Effector CD8-positive, alpha-beta T cell (primary cell): ENCODE results near the gene GREB1.

Experiments used
- DNase-seq: peaks from one replicate; lab custom pipeline; 2025; lab: John Stamatoyannopoulos, UW

GREB1 gene

DNA sequence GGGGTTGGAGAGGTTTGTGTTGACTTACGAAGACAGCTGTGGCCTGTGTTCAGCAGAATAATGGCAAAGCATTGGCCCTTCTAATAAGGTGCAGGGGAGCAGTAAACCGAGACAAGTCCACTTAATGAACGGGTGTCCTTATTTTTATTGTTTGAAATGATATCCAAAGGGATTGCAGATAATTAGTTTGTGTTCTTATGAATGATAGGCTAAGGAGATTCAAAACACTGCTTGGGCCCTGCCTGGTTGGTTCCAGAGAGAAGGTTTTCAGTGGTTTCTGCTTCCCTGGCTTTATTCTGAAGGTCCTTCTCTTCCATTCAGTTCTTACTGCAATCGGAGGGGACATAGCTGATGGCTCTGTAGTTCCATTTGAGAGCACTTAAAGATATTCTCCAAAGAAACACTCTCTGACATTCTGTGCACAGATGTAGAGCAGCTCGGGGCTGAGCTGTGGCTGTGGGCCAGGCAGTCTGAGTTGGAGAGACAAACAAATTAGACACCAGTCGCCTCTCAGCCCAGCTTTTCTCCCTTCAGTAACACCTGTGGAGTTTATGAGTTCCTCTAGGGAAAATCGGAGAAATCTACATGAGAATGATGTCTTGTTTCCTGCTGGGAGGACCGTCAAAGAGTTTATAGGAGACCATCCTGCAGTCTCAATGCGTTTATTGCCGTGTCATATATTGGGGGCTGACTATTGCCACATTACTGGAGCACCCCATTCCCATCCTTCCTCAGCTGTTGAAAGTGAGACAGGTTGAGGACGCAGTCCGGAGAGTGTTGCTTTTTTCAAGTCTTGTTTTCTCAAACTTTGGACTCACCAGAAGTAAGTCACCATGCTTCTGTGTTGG is 6.5 kb downstream of the GREB1 start:
- DNase-seq: no peak

DNA sequence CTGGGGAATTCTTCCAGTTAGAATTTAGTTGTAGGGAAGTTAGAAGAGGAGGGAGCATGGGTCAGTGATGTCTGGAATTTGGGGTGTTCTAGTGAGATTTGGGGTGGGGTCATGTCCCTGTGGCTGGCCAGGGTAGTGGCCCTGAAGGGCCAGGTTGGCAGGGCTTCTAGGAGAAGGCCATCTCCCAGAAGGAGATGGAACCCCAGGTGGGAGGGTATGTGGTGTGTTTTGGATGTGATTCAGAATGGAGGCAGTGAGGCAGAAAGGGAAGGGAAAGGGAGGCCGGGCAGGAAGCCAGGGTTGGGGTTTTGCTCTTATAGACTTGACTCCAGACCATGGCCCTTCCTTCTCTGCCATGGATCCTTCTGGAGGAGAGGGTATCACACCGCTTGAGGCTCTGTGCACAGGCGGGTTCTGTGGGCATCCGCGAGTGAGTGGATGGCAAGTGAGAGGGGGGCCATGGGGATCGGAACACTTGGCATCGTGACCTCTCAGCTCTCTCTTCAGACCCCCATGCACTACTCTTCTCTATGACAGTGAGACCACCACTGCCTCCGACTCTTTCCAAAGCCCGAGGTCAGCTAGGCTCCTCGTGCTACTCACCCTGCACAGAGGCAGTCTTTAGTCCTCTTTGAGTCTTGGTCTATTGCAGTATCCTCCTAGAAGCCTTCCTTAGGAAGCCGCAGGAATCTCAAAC is 7.3 kb downstream of the GREB1 start:
- DNase-seq: no peak

DNA sequence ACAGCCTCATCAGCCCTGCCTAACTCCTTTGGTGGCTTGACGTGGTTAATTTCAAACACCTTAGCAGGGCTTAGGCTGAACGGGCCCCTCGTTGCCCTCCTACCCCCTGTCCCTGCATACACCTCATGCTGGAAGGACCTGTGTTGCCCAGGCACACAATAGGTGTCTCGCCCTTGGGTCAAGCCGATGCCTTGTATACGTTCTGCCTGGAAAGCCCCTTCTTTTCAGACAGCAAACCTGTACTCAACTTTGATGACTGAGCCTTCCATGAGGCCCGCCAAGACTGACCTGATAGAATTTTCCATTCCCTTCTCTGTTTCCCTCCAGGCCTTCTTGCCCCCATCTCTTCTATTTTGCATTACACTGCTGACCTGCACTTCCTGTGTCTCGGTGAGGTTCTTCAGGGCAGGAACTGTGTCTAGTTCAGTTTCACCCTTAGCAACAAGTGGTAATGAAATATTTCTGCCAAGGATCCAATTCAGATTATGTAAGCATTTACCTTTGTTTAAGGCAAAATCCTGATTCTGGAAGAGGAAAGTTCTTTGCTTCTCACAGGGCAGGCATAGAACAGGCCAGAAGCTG is 7.9 kb downstream of the GREB1 start:
- DNase-seq: no peak

DNA sequence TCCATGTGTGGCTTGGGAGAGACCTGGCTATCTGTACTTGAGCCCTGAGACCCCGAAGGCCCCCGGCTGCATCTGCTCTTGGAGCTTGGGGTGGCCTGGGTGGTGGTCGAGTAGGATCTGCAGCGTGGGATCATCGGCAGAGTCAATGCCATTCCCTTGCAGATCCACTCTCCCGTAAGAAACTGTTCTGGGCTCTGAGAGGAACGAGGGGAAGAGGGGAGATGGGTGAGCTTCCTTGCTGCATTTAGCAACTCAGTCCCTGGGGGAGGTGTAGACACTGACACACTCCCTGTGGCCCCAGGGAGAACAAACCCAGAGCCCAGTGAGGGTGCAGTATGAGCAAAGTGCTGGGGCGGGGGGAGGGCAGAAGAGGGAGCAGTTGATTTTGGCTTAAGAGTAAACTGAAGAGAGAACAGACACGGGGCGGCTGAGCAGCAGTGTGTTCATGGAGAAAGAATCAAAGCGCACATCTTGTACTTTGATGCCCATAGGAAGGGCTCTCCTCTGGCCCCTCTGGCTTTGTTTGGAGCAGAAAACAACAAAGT is 8.5 kb downstream of the GREB1 start:
- no peak for DNase-seq

DNA sequence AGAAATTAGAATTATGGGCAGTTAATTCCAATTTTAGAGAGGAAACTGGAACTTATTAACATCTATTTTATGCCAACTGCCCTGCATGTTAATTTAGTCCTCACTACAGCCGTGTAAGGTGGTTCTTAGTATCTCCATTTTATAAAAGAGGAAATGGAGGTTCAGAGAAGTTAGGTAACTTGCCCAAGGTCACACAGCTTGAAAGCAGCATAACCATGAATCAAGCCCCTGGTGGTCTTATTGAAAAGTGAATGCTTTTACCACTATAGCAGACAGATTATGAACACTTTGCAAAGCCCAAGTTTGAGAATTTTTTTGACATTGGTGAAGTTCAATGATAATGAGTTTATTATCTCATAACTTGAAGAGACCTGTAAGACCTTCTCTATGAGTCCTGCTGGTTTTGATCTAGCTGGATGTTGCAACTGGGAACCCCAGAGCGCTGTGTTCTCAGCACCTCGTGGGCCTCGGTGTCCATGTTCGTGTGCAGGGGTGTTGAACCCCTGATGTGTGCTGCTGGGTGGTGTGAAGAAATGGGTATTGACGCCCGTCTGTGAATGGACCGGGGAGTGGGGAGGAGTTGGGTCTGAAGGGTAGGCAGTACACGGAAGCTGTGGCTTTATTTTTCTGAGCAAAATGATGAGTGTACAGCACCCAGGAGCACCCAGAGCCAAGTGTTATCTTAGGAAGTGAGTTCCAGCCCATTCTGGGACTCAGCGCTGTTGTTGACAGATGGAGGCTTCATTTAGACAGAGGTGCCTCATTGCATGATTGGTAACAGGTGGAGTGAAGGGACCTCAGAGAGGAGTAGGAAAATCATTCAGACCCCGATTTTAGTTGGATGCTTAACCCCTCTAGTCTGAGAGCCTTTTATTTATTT is 9.7 kb downstream of the GREB1 start:
- no peak for DNase-seq

DNA sequence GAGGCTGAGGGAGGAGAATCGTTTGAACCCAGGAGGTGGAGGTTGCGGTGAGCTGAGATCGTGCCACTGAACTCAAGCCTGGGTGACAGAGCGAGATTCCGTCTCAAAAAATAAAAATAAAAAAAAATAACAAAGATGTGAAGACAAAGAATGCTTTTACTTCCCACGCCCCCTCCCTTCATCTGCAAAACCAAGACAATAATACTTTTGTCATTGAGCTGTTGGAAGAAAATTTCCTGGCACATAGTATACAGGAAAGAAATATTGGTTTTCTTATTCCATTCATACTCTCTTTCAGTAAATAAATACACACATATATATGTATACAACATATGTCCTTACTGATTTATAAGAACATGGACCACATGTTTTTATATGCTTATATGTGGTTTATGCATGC is 12.2 kb downstream of the GREB1 start:
- DNase-seq: no peak

DNA sequence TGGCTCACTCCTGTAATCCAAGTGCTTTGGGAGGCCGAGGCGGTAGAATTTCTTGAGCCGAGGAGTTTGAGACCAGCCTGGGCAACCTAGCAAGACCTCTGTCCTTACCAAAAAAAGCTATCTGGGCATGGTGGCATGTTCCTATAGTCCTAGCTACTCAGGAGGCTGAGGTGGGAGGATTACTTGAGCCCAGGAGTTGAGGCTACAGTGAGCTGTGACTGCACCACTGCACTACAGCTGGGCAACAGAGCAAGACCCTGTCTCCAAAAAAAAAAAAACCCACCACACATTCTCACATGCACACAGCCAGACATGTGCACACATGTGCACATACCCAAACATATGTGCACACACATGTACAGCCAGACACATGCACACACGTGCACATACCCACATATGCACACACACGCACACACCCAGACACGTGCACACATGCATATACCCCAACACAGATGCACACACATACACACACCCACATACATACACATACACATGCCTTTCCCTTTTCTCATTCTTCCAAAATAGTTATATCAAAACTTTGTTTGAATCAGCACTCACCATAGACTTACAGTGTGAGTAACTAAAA is 14.2 kb downstream of the GREB1 start:
- no peak for DNase-seq

DNA sequence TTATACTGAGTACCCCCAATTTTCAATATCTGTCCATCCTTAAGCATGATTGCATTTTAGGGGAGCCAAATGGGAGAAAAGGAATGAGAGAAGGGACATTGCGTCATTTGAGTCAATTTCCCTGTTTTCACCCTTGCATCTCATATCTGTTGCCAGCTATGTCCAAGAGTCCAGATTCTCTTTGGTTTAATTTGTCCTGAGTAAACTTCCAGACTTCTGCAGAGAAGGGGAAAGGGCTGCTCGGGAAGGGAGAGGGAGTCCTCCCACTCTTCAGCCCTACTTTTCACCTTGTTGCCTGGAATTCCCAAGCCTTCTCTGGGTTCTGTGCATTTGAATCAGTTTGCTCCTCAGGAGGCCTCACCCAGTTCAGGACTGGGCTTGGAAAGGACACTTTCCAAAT is 16.5 kb downstream of the GREB1 start:
- no peak for DNase-seq

DNA sequence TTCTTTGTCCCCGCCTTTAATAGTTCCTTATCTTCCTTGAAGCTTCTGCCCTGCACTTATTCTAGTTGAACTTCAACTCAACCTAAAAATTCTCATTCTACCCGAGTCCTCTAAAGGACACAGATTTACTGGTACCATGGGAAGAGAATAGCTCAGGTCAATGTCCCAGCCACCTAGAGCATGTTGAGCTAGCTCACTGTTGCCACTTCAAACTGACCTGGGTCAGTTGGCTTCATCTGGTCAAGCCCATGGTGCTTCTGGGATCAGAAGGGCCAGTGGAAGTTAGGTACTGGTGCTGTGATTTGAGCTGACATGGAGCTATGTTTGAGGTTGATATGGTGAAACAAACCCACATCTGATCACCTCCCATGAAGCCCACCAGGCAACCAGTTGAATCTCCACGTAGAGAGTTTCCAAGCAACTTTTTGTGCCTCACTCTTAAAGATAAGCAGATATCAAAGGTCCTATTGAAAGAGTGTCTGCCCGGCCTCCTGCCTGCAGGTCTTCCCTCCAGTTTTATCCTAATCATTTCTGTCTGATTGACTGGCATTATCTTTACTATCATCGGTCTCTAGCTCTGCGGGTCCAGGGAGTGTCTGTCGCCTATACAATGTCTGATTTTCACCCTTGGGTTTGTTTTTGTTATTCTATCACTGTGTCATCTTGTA is 17.2 kb downstream of the GREB1 start:
- no peak for DNase-seq

DNA sequence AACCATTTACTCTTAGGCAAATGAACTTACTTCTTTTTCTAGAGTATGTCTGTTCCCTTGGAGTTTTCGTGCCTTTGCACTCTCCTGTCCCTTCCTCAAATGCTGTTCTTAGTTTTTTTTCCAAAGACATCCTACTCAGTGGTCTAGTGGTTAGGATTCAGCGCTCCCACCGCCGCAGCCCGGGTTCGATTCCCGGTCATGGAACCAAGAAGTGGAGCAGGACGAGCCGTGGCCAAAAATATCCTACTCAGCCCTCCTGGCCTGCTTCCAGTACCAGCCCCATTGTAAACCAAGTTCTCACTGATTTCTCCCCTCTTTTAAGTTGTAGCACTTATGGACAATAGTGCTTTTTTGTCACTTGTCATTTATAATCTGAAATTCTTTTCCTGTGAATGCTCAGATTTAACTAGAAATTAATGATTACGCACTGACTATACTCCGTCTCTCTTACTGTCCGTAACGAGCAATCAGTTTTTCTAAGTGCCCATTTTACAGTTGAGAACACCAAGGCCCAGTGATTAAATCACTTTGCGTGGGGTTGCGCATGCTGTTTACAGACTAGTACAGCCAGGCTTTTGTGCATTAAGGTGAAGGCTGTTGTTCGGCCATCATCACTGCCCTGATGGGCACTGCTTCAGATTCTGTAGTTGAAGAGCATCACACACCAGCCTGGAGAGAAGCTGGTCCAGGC is 17.9 kb downstream of the GREB1 start:
- DNase-seq: no peak

DNA sequence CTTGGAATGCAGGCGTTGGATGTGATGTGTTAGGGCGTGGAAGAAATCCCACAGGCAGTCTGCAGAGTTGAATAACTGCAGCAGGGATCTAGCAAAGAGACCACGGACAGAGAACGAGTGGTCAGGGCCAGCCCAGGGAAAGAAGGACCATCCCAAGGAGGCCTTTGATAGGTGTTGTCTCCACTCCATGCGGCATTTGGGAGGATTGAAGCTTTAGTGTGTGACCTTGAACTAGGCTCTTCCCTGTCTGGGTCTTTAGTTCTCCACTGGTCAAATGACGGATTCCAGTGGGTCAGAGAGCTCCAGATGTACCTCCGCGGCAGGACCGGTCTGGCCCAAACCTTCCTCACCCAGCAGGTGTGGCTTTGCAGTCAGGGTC is 18.4 kb downstream of the GREB1 start:
- DNase-seq: no peak

DNA sequence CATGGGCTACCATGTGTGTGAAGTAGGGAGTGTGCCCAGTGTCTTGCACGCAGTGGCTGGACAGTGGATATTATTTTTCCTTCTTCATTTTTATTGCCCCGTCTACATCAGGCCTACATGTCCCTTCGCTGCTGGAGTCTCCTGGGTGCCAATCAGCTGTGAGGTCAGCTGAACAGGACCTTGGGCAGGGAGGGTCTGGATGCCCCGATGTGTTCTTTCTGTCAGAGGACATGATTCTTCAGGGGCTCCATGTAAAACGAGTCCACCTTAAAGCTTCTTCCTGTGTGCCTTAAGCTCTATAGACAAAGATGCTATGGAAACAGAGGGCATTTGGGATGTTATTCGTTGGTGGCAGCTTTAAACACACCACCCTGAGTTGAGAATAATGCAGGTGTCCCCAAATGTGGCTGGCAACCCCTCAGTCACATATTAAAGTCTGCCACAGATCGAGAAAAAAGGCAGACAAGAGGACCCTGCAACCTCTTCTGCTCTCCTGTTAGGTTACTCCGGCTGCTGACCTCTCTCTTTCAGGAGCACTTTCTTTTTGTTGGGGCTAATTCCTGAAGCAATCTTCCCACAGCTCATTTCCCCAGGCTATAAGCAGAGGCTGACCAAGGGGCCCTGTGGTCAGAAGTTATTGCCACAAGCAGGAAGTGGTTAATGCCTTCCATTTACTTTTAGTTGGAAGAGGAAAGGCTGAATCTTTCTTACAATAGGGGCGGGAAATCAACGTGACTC is 20.0 kb downstream of the GREB1 start:
- no peak for DNase-seq

DNA sequence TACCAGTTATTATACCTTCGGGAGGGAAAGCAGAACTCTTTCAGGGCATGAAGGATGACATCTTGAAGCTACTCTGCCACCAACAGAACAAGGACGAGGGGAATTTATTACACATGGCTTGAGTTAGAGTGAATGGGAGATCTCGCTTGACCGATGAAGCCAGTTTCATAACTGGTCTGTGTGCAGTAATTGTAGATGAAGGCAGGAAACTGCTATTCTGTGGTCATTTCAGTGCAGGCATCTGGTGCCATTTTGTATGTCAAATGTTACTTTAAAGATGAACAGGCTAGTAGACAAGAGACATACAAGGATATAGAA is 20.5 kb downstream of the GREB1 start:
- no peak for DNase-seq

DNA sequence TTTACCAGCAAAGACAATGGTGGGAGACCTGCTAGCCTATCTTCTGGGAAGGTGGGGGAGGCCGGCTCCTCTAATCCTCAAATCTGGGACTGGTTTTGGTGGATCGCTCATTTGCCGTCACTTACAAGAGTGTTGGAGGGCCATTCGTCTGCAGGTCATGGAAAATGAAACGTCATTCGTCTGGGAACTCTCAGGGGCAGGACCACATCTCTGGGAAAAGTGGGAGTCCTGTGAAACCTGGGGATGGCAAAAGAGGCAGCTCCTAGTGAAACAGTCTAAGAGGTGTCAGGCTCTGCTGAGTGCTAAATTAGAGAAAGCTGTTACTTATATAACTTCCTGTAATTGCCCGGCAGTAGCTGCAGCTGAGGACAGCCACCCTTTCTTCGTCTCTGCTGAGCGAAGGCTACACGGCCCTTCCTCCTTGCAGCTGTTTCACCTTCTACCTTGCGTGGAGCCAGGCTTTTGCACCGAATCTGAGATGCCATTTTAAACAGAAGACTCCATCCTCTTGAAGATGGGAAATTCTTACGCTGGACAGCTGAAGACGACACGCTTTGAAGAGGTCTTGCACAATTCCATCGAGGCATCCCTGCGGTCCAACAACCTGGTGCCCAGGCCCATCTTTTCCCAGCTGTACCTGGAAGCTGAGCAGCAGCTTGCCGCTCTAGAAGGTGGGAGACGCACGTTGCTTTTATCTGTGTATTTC is 22.4 kb downstream of the GREB1 start:
- no peak for DNase-seq

DNA sequence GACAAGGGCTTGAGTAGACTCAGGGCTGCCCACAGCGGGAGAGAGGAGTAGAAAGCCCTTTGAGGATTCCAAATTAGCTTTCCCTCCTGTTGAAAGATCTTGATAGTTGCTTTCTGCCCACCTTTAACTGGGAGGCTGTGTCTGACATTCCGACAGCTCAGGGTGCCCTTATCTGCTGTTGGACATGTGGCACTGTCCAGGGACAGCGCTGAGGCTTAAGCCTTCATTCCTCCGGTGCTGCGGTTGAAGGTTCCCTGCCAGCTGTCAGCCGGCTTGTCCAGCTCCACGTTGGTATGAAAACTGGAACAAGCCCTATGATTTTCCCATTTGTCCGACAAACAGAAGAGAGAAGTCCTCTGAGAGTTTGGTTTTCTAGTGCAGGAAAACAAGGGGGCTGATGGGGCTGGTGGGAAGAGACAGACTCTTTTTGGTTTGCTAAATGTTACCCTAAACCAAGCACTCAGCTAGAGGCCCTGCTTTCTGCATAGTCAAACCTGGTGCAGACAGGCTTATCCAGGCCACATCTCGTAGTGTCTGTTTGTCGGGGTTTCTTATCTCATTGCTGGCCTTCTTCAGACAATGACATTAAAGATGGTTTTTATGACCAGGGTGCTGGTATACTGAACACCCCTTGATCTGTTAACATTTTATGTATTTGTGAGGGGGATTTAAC is 24.5 kb downstream of the GREB1 start:
- DNase-seq: no peak

DNA sequence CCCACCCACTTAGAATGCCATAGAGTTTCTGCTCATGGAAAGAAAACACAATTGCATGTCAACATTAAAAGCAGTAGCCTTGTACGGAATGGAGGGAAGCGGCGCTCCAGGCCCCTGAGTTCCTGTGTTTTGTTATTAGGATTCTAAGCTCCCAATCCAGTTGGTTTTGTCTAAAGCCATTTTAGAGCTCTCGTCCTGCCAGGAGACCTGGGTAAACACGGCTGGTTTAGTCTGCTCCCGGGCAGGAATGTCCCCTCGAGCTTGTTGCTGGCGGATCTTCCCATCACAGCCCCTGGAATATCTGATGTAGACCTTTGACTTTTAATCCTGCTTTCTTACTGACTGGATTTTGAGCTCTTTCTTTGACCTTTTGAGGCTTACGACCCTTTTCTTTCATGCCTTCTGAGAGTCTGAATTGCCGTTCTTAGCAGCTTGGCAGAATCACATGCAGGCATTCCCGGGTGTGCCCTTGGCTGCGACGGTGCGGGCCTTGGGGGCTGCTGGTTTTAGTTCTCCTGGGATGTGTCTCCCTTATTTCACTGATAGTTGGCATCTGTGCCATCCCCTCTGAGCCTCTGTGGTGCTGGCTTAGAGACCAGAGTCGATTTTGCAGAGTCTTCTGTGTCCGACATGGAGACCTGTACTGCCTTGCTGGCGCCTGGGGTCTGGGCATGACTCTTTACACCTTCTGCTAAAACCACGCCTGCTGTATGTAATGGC is 25.4 kb downstream of the GREB1 start:
- DNase-seq: no peak

DNA sequence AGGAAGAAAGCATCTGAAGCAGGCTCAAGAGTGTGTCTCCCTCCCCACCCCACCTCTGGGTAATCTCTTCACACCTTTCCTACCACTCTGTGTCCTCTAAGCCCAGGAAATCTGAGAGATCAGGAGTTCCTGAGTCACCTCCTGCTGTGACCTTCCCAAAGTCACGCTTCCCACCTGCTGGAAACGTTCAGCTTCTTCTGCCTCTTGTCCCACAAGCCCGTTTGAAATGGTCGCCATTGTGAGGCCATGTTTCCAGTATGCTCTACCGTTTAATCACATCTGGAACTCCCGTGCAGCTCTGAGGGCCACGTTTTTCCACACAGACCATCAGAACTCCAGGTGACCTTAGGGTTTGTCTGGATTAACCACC is 25.9 kb downstream of the GREB1 start:
- no peak for DNase-seq

DNA sequence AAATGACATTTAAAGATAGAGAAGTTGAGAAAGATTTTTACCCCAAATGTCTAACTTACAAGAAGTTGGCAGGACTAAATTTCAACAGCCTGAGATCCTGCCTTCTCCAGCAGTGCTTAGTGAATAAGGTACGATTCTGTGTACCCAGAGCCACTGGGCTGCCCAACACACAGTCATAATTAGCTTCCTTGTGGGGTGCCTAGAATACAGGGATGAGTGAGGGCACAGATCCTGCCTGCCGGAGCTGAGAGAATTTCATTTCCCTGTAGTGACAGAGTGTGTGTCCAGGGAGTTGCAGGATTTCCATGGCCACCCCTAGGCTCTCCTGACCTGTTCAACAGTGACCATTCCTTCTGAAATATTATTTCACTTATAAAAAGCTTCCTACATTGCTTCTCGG is 27.0 kb downstream of the GREB1 start:
- DNase-seq: no peak
